ENCODE data around the gene SH2D3C.

SH2D3C gene

GRCh38 chr9:127698985-127699670, 79.3 kb downstream of the SH2D3C start:
- no peaks in the 10 kb centered on the region for H3K9me3 ChIP-seq
- H3K4me3 ChIP-seq (ENCODE audit: low read depth, low read length) = peak overlapping the region; percentile 55
- H3K27me3 ChIP-seq = no peaks in the 10 kb centered on the region
- peak; percentile 96 for DNase-seq
- no peaks in the 10 kb centered on the region for H3K36me3 ChIP-seq
- H3K4me1 ChIP-seq = peaks cover 11% of the 10 kb centered on the region; the same call in 1 of the 2 replicates
- 0 out of 2 replicates have a peak, but pooled peaks have one; percentile 18 for TF ChIP-seq CTCF (IDR thresholded peaks at IDR 0.05; ENCODE audit: low read depth, low read length)

- DNase-seq = no peak
- no peak for TF ChIP-seq CTCF (IDR thresholded peaks at IDR 0.05; ENCODE audit: low read depth, low read length)
- Histone ChIP-seq H3K9me3 (no peaks in the 10 kb centered on the region), H3K27me3 (no peaks in the 10 kb centered on the region), H3K4me3 (ENCODE audit: low read depth, low read length) (no peak overlapping the region), H3K4me1 (peaks cover 11% of the 10 kb centered on the region; the same call in 1 of the 2 replicates), H3K36me3 (no peaks in the 10 kb centered on the region)
These were observed 80.1 kb downstream of the SH2D3C start for GRCh38 chr9:127698386-127698785.

- Histone ChIP-seq H3K27me3 (no peaks in the 10 kb centered on the region), H3K4me1 (peaks cover 11% of the 10 kb centered on the region; the same call in 1 of the 2 replicates), H3K4me3 (ENCODE audit: low read depth, low read length) (no peak overlapping the region), H3K9me3 (no peaks in the 10 kb centered on the region), H3K36me3 (no peaks in the 10 kb centered on the region)
- TF ChIP-seq CTCF (IDR thresholded peaks at IDR 0.05; ENCODE audit: low read depth, low read length) = no peak
- no peak for DNase-seq
These were observed 80.9 kb downstream of the SH2D3C start for GRCh38 chr9:127697575-127697974.

GRCh38 chr9:127694890-127695720, 83.4 kb downstream of the SH2D3C start:
- no peak for DNase-seq
- Histone ChIP-seq H3K4me3 (ENCODE audit: low read depth, low read length) (no peak overlapping the region), H3K36me3 (peaks cover 10% of the 10 kb centered on the region), H3K9me3 (no peaks in the 10 kb centered on the region), H3K4me1 (peaks cover under 1% of the 10 kb centered on the region; the same call in 1 of the 2 replicates), H3K27me3 (no peaks in the 10 kb centered on the region)
- TF ChIP-seq CTCF (IDR thresholded peaks at IDR 0.05; ENCODE audit: low read depth, low read length) = no peak

- no peak for DNase-seq
- H3K4me3 ChIP-seq (ENCODE audit: low read depth, low read length) = no peak overlapping the region
- H3K36me3 ChIP-seq = peaks cover 21% of the 10 kb centered on the region
- H3K27me3 ChIP-seq = no peaks in the 10 kb centered on the region
- no peaks in the 10 kb centered on the region for H3K4me1 ChIP-seq
- TF ChIP-seq CTCF (IDR thresholded peaks at IDR 0.05; ENCODE audit: low read depth, low read length) = no peak
- no peaks in the 10 kb centered on the region for H3K9me3 ChIP-seq
These were observed 84.8 kb downstream of the SH2D3C start for GRCh38 chr9:127693697-127694096.

- Histone ChIP-seq H3K9me3 (no peaks in the 10 kb centered on the region), H3K36me3 (peaks cover 27% of the 10 kb centered on the region), H3K27me3 (no peaks in the 10 kb centered on the region), H3K4me1 (no peaks in the 10 kb centered on the region), H3K4me3 (ENCODE audit: low read depth, low read length) (no peak overlapping the region)
- TF ChIP-seq CTCF (IDR thresholded peaks at IDR 0.05; ENCODE audit: low read depth, low read length) = no peak
- no peak for DNase-seq
These were observed 85.3 kb downstream of the SH2D3C start for GRCh38 chr9:127693143-127693542.

All from BE2C (cell line).